ENCODE measurements around the gene CX3CL1.

The CX3CL1 gene

GRCh38 chr16:57407521-57408353 lies 35.4 kb downstream of the CX3CL1 start:
- DNase-seq: no peak

DNA sequence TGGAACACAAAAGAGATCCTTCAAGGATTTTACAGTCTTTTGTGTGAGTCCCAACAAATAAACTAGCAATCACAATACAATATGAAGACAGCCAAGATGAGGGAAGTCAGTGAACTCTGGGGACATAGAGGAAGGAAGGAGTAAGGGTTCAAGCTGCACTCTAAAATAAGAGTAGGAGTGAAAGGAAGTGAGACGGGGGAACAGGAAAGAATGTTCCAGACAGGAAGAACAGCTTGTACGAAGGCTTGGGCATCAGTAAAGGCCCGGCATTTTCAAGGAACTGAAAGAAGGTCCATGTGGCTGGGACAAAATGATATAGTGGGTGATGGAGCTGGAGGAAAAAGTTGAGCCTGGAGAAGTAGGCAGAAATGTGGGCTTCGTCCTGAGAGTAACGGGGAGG lies 36.8 kb downstream of the CX3CL1 start:
- no peak for DNase-seq

DNA sequence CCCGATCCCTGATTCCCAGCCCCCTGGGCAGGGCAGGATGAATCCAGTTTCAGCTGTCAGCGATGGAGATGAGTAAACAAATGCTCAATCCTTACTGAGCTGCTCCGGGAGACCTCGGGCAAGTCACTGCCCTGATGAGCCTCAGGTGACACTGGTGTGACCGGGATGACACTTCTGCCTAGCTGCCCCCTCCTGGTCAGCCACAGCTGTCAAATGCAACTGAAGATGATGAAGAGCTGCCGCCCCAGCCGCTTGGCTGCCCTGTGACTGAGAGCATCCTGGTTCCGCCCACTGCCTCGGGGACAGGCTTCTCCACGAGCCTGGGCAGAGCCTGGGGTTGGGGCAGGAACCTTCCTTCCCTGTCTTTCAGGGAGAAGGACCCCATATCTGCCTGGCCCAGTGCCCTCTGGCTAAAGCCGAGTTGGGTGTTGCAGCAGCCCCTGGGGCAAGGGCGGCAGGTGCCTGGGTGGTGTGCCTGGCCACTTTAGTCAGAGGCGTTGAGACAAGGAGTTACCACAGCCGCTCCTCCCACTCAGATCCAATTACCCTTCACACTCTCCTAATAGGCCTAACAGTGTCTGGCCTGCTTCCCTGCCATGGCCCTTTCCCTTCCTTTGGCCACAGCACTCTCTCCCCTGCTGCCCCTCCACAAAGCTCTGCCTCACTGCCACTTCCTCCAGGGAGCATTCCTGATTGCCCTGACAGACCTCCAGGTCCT lies 37.7 kb downstream of the CX3CL1 start:
- DNase-seq: no peak

DNA sequence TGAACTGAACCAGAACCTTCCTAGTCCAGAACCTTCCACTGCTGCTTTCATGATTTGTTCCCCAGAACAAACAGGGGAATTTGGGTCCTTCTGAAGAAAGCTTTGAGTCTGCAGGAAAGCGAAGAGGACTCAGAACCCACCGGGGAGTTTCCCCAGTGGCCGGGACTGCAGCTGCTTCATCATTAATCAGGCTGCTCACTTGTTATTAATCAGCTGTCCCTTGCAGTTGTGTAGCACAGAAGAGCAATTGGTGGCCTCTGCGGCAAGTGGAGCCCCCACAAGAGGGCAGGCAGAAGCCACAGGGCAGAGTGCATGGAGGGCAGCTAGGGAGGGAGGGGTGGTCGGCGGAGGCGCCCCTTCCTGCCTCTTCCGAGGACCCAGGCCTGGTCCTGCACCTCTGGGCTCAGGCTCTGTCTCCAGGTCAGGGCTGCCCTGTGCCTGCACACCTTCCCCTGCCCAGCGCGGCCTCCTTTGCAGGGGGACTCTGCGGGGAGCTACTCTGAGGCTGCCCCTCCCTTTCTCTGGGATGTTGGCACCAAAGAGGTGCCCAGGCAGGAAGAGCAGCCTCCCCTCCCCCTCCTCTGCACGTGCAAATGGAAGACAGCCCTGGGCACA lies 39.2 kb downstream of the CX3CL1 start:
- DNase-seq: no peak

DNA sequence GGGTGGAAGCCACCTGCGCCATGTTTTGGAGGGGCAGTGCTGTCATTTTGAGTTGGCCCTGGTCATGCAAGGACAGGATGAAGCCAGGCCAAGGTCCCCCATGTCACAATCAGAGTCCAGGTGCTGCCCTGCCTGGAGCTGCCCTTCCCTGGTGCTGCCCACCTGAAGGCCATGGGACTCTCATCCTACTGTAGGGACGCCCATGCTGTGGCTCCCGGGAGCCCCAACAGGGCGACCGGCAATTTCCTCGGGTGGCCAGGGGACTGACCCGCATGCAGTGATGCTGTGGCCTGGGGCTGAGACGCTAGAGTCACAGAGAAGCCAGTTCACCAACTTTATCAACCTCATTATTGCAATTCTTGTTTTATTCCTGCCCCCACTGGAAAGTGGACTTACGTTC lies 40.3 kb downstream of the CX3CL1 start:
- DNase-seq: no peak

- DNase-seq: no peak
Measured at GRCh38 chr16:57413301-57413730, 41.0 kb downstream of the CX3CL1 start.

DNA sequence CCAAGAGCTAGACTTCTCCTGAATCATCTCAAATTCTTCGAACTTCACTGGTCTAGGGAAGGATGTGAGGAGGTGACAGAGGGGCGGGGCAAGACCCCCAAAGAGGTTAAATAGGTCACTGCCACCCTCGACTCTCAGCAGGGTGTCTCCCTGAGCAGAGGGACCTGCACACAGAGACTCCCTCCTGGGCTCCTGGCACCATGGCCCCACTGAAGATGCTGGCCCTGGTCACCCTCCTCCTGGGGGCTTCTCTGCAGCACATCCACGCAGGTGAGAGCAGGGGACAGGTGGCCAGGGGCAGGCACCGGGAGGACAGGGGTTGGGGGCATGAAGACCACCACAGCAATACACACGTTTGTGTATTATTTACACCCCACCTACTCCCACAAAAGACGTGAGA lies 41.4 kb downstream of the CX3CL1 start:
- DNase-seq: no peak

GRCh38 chr16:57416084-57416483 lies 43.8 kb downstream of the CX3CL1 start:
- DNase-seq: no peak

GRCh38 chr16:57419506-57419905 lies 47.2 kb downstream of the CX3CL1 start:
- DNase-seq: no peak

- DNase-seq: no peak
Measured at GRCh38 chr16:57422026-57422944, 50.0 kb downstream of the CX3CL1 start.

- no peak for DNase-seq
Measured at GRCh38 chr16:57423152-57423551, 50.9 kb downstream of the CX3CL1 start.

DNA sequence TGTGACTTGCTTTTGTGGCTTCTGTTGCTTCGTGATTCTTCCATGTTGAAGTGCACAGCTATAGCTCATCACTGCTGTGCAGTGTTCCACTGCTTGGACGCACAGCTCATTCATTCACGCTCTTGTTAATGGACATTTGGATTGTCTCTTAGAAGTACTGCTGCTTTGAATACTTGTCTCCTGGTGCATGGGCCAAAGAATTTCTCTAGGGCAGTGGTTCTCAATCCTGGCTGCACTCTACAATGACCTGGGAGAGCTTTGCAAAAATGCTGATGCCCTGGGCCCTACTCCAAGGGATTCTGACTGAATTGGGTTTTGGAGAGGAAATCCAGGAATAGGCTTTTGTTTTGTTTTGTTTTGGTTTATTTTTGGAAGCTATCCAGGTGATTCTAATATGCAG lies 52.3 kb downstream of the CX3CL1 start:
- no peak for DNase-seq

DNA sequence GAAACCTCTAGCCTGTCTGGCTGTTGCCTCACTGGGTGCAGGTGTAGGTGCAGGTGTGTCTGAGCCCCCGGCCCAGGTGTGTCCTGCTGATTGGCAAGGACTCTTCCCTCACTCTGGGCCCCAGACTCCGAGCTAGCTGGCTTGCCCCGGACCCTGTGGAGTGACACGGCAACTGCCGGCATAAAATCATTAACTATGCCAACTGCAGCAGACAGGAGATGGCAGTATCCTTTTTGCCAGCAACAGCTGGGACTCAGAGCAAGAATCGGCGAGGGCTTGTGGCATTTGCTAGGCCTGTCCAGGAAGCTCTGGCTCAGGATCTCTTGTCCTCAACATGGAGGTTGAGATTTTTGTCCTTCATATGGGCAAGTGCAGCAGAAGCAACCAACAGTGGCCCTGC lies 54.1 kb downstream of the CX3CL1 start:
- DNase-seq: no peak

GRCh38 chr16:57427307-57427706 lies 55.0 kb downstream of the CX3CL1 start:
- no peak for DNase-seq

DNA sequence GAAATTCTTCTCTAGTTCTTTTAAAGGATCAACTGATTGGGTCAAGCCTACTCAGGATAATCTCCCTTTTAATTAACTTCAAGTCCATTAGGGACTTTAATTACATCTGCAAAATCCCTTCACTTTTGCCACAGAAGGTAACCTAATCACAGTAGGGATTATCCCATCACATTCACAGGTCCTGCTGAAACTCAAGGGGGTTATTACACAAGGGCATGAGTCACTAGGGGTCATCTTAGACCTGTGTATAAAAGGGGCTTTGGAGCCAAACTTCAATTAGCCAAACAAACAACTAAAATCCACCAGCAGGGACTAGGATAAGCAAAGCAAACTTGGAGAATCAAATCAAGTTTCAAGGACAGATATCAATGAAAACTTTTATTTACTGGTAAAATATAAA lies 55.5 kb downstream of the CX3CL1 start:
- DNase-seq: no peak

- no peak for DNase-seq
Measured at GRCh38 chr16:57430955-57431354, 58.7 kb downstream of the CX3CL1 start.

DNA sequence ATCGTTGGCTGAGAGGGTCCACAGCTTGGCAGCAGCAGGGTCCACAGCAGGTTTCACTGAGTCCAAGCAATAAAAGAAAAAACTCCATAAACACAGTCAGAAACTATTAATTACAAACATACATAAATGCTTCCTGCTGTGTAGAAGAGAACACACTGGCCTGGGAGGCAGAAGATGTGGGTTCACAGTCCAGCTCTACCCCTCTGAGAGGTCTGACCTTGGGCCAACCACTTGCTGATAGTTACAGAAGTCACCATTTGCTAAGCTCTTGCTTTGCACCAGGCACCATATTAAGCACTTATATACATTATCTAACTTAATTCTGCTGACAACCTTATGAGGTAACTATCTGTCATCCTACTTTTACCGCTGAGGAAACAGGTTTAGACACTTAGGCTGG lies 60.2 kb downstream of the CX3CL1 start:
- no peak for DNase-seq

DNA sequence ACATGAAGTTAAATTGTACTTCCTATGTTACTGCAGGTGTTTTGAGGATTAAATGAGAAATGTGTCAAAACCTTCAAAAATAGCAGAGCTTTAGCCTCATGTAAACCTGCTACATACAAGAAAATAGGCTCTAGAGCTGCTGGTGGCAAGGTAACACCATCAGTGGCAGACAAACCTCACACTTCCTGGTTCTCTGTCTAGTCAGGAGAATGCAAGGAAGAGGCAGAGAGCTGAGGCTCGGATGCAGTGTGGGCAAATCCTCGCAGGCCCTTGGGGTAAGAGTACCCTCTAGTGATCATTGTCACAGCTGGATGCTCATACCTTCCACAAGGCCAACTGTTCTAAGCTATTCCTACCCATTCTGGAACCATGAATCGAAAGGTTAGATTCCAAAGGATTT lies 60.7 kb downstream of the CX3CL1 start:
- DNase-seq: no peak

GRCh38 chr16:57434003-57434402 lies 61.7 kb downstream of the CX3CL1 start:
- DNase-seq: no peak

All from NCI-H2081 treated with DMSO at 0.1 percent for 48 hours (cell line).